ENCODE measurements around the gene STK11IP.
"Not testable (repeated sequence)": the region's sequence is repeated elsewhere in the genome, so short reads cannot be mapped to it uniquely, and the experiment has no call there.

Gene STK11IP

DNA sequence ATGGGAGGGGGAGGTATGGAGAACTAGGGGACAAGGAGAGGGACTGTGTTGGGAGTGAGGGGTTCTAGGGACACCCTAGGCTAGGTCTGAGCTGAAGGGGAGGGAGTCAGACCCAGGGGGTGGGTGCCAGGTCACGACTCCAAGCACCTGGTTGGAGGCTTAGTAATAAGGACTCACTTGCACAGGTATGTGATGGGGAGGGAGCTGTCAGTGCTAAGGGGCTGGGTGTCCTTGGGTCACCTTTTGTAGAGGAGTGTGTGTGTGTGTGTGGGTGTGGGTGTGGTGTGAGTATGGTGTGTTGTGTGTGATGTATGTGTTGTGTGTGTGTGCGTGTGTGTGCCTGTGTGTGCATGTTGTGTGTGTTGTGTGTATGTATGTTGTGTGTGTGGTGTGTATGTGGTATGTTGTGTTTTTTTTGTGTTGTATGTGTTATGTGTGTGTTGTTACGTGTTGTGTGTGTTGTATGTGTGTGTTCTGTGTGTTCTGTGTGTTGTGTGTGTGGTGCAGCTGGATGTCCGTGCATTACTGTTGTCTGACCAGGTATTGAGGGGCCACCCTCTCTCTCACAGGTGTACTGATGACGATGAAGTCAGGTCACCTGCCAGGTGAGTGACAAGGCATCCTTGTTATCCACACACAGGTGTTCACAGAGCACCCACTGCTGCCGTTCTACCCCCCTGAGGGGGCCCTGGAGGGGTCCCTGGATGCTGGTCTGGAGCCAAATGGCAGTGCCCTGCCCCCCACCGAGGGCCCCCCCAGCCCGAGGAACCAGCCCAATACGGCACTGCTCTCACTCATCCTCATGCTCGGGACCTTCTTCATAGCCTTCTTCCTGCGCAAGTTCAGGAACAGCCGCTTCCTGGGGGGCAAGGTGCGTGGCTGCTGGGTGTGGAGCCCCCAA, 39.5 kb downstream of the STK11IP start:
- no peak for DNase-seq

DNA sequence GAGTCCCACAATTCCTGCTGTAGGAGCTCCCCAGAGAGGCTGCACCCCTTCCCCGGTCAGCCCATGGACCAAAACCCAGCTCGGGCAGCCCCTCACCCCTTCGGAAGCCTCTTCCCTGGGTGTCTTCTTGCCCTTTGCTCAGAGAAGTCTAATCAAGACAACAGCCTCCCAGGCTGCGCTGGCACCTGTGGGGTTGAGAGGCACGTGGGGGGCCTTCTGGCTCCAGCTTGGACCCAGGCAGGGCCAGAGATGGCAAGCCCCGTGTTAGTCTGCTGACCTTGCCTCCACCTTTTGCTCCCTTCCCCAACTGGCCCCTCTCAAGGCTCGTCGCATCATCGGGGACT, 40.2 kb downstream of the STK11IP start:
- no peak for DNase-seq

DNA sequence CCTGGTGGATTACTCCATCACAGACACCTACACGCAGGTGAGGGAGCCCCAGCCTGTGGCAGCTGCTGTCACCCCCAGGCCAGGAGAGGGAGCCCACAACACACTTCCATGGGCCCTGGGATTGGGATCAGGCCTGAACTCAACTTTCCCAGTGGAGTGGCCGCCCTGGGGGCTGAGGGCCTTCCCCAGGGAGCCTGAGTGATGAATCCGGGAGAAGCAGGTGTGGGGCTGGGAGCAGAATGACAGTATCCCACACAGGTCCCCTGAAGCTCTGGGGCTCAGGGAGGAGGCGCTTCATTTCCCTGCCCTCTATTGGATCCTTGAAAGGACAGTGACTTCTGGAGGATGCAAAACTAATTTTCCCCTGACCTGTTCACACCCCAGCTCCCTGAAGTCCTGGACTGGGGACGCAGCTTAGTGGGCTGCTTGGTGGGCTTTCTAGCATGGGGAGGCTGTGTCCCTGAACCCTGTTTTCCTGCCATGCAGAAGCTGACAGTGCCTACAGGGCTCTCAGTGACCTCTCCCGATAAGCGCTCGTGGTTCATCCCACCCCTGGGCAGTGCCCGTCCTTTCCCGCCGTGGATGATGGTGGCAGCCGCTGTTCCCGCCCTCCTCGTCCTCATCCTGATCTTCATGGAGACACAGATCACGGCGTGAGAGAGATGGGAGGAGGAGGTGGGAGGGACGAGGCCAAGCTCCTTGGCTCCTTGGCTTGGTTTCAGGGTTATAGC, 40.7 kb downstream of the STK11IP start:
- DNase-seq, result no peak

DNA sequence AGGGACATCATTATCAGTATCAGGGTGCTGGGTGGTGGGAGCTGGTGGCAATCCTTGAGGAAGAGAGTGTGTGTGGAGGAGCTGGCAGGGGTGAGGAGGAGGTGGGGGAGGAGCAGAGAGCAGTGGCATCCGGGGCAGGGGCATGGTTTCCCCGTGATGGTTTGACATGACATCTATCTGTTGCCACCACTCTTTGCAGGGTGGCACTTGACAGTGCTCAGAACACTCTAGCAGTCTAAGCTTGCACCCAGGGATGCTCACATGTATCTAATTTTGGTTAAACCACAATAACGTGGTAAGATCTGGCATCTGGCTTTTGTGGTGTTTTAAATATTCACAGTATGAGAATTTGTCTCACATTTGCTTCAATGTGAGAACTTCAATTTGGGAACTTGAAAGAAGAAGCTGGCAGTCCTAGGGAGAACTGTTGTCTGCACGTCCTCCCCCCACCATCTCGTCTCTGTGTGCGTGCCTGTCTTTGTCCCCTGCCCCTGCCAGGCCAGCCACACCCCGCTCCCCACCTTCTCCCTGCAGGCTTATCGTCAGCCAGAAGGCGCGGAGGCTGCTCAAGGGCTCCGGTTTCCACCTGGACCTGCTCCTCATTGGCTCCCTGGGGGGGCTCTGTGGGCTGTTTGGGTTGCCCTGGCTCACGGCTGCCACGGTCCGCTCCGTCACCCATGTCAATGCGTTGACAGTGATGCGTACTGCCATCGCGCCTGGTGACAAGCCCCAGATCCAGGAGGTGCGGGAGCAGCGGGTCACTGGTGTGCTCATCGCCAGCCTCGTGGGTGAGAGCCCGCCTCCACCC, 41.5 kb downstream of the STK11IP start:
- DNase-seq, result no peak

DNA sequence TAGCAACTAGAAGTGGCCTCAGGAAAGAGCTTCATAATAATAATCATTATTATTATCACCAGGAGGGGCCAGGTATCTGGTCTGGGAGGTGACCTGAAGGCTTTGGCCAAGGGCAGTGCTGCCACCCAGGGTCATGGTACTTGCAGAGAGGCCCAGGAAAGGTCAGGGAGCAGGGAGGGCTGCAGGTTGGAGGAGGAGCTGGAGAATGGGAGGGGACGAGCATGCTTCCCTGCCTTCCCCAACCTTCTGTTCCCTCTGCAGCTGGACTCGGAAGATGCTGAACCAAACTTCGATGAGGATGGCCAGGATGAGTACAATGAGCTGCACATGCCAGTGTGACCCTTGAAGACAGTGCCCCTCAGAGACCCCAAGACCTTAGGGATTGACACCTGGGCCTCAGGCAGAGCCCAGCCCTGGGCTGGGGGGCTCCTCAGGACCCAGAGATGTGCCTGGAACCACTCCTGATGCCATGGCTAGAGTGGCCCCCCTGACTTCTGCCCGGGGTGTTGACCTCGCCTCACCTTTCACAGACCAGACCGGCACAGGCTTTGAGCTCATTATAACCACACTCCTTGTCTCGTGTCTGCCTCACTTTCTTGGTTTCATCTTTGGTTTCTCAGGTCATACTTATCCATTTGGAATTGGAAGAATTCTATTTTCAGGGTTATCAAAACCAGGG, 43.9 kb downstream of the STK11IP start:
- no peak for DNase-seq

DNA sequence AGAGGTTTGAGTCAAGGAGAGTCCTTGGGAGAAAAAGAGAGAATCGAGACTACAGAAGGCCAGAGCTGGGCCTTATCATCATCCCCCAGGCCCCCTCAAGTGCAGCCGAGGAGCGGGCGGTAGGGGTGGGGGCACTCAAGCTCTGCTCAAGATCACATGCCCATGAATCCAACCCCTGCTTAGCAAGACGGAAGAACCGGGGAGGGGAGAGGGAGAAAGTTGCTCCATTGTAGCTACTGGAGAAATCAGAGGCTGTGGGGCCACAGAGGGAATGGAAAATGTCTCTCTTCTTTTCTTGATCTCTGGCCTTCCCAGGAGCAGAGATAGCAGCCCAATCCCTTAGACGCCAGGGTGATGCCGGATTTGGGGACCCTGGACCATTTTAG, 44.4 kb downstream of the STK11IP start:
- DNase-seq, result no peak

DNA sequence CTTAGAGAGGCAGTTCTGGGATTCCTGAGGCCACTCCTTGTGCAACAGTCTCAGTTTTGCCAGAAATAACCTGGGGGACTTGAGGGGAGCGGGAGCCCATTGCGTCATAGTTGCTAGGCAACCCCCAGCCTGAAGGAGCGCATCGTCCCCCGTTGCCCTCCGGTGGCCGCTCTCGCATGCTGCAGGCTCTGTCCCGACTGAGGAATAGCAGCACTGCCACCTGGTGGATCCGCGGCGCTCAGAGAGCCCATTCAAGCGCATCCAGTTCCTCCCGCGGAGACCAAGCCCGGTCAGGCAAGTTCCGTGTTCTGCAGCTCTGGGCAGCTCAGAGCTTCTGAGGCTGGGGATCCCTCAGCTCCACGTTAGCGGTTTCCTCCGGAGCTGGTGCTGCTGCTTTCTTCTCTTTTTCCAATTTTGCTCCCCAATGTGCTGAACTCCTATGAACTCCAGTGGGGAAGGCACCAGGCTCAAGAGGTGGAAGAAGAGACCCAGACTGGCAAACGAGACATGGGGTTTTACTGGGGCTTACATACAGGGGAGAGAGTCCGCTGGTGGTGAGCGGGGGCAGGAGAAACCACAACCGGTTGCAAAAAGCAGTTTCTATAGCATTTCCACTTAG, 44.9 kb downstream of the STK11IP start:
- DNase-seq, result peak; percentile 87

DNA sequence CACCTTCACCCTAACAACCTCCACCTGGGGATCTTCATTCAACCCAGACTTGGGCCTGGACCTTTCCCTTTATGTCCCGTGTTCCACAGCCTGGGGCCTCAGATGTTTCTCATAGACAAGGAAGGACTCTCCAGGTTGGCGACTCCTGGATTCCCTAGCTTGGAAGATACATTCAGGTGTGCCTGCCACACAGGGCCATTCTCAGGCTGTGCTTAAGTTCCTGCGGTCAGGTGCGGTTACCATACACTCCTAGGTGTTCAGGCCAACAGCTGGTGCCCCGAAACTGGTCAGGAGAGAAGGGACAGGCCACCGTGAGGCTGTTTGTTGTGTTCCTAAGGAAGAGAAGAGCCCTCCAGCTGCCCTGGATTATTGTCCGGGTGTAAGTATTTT, 45.4 kb downstream of the STK11IP start:
- DNase-seq, result no peak

DNA sequence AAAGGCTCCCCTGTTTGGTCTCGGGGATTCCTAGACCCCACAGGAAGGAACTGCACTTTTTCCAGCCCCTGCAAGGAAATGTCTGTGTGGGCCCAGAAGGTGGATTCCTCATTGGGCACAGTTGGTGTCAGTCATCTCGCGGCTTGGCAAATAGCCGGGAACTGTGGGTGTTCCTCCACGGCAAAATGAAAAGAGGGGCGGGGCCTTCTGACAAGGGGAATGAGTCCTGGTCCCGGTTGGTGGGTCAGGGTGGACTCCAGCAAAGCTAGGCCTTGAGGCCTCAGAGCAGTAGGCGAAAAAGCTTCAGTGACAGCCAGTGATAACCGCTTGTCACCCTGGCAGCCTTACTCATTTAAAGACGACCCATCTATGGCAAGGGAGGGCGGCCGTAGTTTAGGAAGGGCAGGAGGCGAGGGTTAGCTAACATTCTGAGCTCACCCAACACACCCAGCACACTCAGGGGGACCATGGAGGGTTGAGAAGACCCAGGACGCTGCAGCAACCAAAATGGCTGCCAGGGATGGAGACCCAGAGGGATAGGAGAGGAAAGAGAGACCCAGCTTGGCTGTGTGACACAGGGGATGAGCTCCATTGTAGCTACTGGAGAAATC, 46.2 kb downstream of the STK11IP start:
- DNase-seq, result no peak

DNA sequence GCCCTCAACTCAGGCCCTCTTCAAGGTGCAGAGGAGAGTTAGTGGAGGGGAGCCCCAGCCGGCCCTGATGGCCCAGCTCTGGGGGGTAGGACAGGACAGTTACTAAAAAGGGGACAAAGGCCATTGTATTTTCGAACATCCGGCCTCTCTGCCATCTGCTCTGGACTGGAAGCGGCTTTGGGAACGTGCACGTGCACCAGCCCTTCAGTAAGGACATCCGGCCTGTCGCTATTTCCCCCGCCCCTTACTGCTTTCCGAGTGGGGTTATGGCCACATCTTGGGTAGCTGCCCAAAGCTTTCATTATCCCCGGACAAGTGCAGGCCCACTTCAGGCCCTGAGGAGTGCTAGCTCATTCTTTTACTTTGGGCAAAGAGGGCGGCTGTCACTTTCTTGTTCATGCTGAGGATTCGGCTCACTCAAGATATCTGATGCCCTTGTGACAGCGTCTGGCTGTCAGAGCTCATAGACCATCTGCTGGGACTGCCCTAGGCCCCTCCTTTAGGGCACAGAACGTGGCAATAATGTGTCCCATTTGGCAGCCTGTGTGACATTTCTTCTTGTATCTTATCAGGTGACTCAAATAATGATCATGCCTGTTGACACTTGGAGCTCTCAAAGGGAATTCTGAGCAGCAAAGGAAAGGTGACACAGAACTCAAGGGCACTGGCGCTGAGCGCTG, 47.3 kb downstream of the STK11IP start:
- DNase-seq, result peak; percentile 6

DNA sequence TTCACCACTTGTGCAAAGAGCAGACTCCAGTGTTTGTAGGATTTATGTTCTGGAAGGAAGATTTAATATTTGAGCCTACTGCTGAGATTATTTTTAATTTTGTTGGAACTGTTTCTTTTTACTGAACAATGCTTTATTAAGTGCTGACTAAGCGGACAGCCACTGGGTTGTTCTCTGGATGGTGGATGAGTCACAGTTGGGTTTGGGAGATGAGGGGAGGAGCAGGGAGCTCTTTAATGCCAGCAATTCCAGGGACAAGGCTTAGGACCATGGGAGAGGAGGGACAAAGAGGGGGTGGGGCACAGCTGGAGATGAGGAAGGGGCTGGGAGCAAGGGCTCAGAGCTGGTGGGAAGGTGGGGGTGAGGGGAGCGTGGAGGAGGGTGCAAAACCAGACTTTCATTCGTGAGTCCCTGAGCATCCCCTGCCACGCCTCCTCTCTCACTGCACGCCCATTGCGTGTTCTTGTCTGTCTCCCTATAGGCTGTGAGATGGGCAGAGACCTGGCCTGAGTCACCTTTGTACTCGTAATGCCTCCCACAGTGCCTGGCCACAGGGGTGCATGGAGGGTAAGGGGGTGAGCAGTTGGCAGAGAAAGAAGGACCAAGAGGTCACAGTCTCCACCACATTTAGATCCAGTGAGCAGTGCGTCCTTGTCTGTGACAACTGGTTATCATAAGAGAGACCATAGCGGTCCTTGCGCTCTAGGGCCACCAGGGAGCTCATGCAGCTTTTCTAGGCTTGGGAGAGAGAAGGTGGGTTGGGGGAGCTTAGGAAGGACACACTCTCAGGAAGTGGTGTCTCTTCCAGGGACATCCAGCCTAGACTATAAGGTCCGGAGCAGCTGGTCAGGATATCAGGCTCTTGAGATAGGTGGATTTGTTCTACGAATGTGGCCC, 48.2 kb downstream of the STK11IP start:
- DNase-seq, result no peak

DNA sequence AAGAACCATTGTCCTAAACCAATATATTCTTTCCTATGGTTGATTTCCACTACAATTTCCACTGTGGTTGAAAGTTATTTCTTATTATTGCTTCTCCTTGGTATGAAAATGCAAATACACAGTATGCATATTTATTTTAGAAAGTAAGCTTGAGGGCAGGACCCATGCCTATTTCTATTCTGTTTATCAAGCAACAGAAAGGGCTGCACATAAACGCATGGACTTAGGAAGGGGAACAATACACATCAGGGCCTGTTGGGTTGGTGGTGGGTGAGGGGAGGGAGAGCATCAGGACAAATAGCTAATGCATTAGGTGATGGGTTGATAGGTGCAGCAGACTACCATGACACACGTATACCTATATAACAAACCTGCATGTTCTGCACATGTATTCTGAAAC, 50.5 kb downstream of the STK11IP start:
- no peak for DNase-seq

DNA sequence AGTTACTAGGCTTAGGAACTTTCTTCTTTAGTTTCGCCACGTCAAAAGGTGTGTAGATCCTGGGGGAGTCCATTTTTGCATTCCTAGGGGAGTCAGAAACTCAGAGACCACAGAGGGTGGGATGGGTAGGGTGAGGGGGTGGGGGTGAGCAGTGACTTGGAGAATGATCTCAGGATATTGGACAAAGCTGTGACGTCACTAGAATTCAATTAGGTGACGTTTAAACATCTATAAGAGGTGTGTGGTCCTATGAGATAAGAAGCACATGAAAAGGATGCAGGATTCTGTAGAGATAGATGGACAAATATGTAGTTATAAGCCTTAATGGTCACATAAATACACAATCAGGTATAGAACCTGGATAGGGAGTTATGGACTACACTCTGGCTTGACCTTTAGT, 51.3 kb downstream of the STK11IP start:
- no peak for DNase-seq

DNA sequence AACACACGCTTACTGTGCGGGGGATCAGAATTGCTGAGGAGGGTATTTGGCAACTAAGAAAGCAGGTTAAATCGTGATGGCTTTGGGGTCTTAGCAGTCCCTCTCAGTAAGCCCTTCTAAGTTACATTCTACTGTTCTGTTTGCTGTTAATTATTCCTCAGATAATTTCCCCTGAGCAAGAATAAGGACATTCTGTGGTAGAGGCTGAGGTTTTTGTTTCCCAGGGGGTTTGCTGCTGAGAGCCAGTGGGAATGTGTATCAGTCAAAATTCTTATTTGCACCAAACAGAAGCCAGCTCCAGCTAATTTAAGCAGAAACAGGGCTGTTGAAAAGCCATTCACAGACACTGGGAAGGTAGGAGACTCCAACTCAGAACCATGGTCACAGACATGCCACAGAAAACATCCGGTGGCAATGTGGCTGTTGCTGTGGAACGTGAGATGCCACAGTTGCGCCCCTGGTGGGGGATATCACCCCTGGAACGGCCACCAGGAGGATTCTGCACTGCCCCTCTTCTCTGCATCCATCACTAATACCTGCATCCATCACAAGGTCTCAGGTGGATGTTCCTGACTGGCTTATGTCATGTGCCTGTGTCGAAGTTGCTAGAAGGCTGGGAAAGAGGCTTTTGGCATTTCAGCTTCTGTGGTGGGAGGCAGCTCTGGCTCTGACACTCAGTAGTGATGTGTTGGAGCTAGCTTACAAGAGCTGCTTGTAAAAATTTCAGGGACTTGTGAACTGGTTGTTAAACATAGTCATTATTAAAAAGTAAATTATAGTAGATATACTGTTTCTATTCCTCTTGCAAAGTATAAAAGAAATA, 53.0 kb downstream of the STK11IP start:
- DNase-seq, result no peak

DNA sequence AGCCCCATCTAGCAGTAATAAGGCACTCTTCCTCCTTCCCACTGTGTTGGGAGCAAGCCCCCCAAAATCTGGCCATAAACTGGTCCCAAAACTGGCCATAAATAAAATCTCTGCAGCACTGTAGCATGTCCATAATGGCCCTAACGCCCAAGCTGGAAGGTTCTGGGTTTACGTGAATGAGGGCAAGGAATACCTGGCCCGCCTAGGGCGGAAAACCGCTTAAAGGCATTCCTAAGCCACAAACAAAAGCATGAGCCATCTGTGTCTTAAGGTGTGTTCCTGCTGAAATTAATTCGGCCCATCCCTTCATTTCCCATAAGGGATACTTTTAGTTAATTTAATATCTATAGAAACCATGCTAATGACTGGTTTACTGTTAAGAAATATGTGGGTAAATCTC, 54.0 kb downstream of the STK11IP start:
- not testable (repeated sequence) for DNase-seq

DNA sequence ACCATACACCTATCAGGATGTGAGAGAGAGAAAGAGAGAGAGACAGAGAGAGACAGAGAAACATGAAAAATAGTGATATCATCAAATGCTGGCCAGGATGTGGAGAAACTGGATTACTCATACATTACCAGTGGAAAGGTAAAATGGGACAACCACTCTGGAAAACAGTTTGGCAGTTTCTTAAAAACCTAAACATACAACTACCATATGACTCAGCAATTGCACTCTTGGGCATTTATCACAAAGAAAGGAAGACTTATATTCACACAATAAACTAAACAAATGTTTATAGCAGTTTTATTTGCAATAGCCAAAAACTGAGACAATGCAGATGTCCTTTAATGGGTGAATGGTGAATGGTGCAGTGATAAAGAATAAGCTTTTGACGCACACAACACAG, 58.9 kb downstream of the STK11IP start:
- no peak for DNase-seq

DNA sequence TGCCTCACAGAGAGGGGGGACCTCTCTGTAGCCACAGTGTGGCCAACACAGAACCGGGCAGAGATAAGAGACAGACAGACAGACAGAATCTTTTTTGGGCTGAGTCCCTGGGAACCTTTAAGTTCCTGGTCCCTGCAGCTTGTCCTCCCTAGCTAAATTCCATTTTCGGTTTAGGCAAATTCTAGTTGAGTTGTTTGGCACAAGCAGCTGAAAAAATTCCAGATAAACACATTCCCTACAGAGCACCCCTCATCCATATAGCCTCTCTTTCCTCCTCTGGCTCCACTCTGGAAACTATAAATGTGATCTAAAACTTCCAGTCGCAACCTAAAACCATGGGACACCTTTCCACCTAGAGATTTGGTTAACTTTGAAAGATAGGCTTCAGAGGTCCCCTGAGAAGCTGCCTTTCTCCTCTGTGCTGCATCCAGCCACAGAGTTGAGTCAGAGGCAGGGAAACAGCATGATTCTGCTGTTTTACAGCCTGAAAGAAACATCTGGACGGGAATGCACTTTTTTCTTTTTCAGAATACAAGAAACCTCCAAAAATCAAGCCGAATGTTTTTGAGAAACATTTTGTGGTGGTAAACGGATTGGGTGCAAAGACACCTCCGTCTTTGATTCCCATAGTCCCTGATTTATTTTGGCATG, 60.7 kb downstream of the STK11IP start:
- no peak for DNase-seq

DNA sequence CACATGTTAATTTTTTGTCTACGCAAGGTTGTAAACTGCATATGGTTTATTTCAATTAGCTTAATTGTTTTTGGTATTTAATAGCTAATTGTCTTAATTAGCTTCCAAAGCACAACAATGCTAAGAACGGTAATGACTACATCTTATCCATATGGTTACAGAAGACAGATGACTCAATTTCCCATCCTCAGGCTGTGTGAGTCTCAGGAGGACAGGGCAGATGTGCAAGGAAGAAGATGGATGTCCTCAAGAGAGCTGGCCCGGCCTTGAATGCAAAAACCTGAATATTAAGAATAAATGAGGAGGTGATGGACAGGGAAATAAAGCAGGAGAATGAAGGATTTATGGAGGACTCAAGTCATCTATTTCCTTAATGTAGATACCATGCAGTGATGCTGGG, 61.2 kb downstream of the STK11IP start:
- DNase-seq, result no peak
